ENCODE data around the gene CALB2. TPM values are rescaled to one million over a fixed set of nuclear protein-coding genes. Genes with fewer than 3 reads are reported as not detected.
A peak's percentile ranks its signal among the peaks of the same experiment; 100 is the strongest.

Gene CALB2
- total RNA-seq, 5 donors from 2014 or later (not counting 1 experiment from before 2014, with no cell fraction given): not detected

DNA sequence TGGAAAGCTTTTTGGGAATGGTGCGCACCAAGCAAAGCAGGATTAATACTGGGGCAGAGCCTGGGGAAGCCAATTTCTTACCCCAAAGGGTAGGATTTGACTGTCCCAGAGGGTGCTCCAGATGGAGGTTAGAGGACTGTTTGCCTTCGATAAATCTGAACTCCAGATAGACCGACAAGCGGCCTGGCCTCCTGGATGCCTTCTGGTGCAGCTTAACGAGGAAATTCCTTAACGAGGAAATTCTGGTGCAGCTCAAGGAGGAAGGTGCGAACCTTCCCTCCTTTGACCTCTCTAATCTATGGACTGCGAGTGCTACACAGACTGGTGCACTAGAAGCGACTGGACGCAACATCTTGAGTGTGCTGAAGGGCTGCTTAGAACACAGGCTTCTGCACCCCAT lies 6.5 kb downstream of the CALB2 start:
- H3K4me3 Mint-ChIP-seq: no peak overlapping the region
- POLR2A ChIA-PET: interaction anchor here in 1 of 2 donors (0.6 kb wide), 1 partner anchor 9 kb away, joined by 3 read pairs; no protein-coding TSS in a partner anchor
- H3K9me3 ChIP-seq: no peaks in the 10 kb centered on the region
- H3K27ac Mint-ChIP-seq: no peak overlapping the region
- H3K4me3 ChIP-seq (ENCODE audit: control insufficient read depth in 1 of 2, extremely low read depth in 1 of 2, low read length in 1 of 2): no peak overlapping the region
- DNase-seq (no peak), ATAC-seq (replicated peaks in 1 of 4) (no peak)
- no peaks in the 10 kb centered on the region for H3K9me3 Mint-ChIP-seq
- H3K4me1 ChIP-seq (ENCODE audit: control insufficient read depth in 1 of 2, extremely low read depth in 1 of 2, insufficient read depth in 2 of 2, low read length in 2 of 2): no peaks in the 10 kb centered on the region
- WGBS (ENCODE audit: insufficient coverage): 86% methylated on average over 4 of the region's 10 CpGs
- H3K36me3 ChIP-seq (ENCODE audit: control insufficient read depth in 2 of 2, extremely low read depth in 1 of 2, insufficient read depth in 1 of 2, low read length in 1 of 2): no peaks in the 10 kb centered on the region
- H3K36me3 Mint-ChIP-seq: no peaks in the 10 kb centered on the region
- peaks cover 33 to 37% of the 10 kb centered on the region in 2 donors for H3K27me3 Mint-ChIP-seq
- CTCF ChIA-PET: no interaction called here
- no peaks in the 10 kb centered on the region for H3K4me1 Mint-ChIP-seq
- H3K27ac ChIP-seq (ENCODE audit: low read length): no peak overlapping the region
- peaks cover 5 to 35% of the 10 kb centered on the region in 2 experiments for H3K27me3 ChIP-seq (replicated peaks in 1 of 2; ENCODE audit: control insufficient read depth in 2 of 2, extremely low read depth in 1 of 2, insufficient read depth in 2 of 2, low read length in 1 of 2)

DNA sequence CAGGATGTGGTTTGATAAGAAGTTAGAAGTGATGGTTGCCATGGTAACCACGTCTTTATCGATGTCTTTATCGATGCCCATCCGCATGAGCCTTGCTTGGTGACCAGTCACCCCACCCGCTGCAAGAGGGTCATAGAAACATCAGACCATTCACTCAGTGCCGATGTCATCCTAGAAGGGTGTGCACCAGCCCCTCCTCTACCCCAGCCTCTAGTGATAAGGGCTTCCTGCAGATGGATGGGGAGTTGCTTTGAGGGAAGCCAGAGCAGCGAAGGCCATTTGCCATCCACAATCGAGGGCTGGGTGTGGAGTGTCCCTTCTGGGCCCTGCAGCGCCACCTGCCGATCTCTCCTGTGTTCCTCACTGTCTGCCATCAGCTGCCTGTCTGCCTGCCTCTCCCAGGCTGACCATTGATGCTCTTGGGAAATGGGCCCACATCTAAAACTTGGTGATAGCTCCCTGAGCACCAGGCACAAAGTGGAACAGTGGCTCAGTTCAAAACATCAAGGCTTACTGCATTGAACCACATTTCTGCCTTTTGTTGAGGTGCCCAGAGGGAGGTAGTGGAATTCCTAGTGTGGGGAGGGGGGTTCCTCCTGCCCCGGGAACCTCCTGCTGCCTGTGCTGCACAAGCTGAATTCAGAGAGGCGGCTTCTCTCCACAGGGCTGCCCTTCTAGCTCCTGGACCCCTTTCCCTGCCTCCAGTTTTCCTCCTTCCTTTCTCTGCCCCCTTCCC lies 8.9 kb downstream of the CALB2 start:
- no peak overlapping the region for H3K4me3 Mint-ChIP-seq
- Histone ChIP-seq H3K36me3 (ENCODE audit: control insufficient read depth in 2 of 2, extremely low read depth in 1 of 2, insufficient read depth in 1 of 2, low read length in 1 of 2) (no peaks in the 10 kb centered on the region), H3K4me1 (ENCODE audit: control insufficient read depth in 1 of 2, extremely low read depth in 1 of 2, insufficient read depth in 2 of 2, low read length in 2 of 2) (no peaks in the 10 kb centered on the region), H3K27ac (ENCODE audit: low read length) (no peak overlapping the region), H3K9me3 (no peaks in the 10 kb centered on the region), H3K27me3 (replicated peaks in 1 of 2; ENCODE audit: control insufficient read depth in 2 of 2, extremely low read depth in 1 of 2, insufficient read depth in 2 of 2, low read length in 1 of 2) (peaks cover 0 to 35% of the 10 kb centered on the region in 2 experiments), H3K4me3 (ENCODE audit: control insufficient read depth in 1 of 2, extremely low read depth in 1 of 2, low read length in 1 of 2) (no peak overlapping the region)
- no peaks in the 10 kb centered on the region for H3K4me1 Mint-ChIP-seq
- H3K36me3 Mint-ChIP-seq: no peaks in the 10 kb centered on the region
- WGBS (ENCODE audit: insufficient coverage): 49% methylated on average over 8 of the region's 12 CpGs
- peak in 7 of 35 experiments; percentile 4 to 17 (median 6) for DNase-seq
- ChIA-PET POLR2A (no interaction called here), CTCF (no interaction called here)
- peak in 1 of 4 experiments; percentile 29 for ATAC-seq (replicated peaks in 1 of 4)
- no peak overlapping the region for H3K27ac Mint-ChIP-seq
- H3K27me3 Mint-ChIP-seq: peaks cover 26 to 29% of the 10 kb centered on the region in 2 donors
- no peaks in the 10 kb centered on the region for H3K9me3 Mint-ChIP-seq

DNA sequence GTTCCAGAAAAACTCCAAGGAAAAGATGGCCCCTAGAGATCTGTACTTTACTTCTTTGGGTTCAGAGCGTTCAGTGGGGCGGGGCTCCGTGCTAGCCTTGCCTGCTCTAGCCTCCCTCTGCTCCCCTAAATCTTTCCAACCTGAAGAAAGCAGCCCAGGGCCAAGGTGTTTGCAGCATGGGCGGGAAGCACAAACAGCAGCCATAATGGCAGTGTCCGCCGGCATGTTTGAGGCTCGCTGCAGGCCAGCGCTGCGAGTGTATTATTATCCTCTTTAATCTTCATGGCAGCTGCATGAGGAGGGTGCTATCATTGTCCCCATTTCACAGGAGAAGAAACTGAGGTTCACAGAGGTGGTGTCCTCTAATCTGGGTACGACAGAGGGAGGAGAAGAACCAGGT lies 10.4 kb downstream of the CALB2 start:
- CTCF ChIA-PET: no interaction called here
- Mint-ChIP-seq H3K27me3 (peaks cover 26 to 34% of the 10 kb centered on the region in 2 donors), H3K27ac (no peak overlapping the region), H3K4me1 (no peaks in the 10 kb centered on the region), H3K4me3 (no peak overlapping the region), H3K9me3 (no peaks in the 10 kb centered on the region), H3K36me3 (no peaks in the 10 kb centered on the region)
- WGBS (ENCODE audit: insufficient coverage): 74% methylated on average over 4 of the region's 10 CpGs
- Histone ChIP-seq H3K27ac (ENCODE audit: low read length) (no peak overlapping the region), H3K4me1 (ENCODE audit: control insufficient read depth in 1 of 2, extremely low read depth in 1 of 2, insufficient read depth in 2 of 2, low read length in 2 of 2) (no peaks in the 10 kb centered on the region), H3K9me3 (no peaks in the 10 kb centered on the region), H3K36me3 (ENCODE audit: control insufficient read depth in 2 of 2, extremely low read depth in 1 of 2, insufficient read depth in 1 of 2, low read length in 1 of 2) (no peaks in the 10 kb centered on the region), H3K27me3 (replicated peaks in 1 of 2; ENCODE audit: control insufficient read depth in 2 of 2, extremely low read depth in 1 of 2, insufficient read depth in 2 of 2, low read length in 1 of 2) (peaks cover 0 to 40% of the 10 kb centered on the region in 2 experiments), H3K4me3 (ENCODE audit: control insufficient read depth in 1 of 2, extremely low read depth in 1 of 2, low read length in 1 of 2) (no peak overlapping the region)
- ATAC-seq (replicated peaks in 1 of 4) (no peak), DNase-seq (no peak)
- POLR2A ChIA-PET: no interaction called here

DNA sequence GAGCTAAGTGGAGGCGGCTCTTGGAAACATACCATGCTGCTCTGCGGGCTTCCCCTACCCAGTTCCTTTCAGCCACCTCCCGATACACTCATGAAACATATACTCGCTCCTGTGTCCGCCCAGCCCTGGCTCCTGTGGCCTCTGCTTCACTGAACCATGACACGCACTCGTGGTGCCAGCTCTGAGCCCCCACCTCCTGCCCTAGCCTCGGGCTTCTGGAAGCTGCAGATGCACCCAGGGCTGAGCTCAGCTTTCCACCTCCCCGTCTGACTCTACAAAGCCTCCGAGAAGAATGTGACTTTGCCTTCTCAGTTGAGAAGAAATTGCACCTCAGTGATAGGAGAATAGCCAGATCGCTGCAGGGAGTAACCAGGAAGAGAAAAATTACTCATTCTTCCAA lies 11.0 kb downstream of the CALB2 start:
- DNase-seq: no peak
- no peak overlapping the region for H3K4me3 ChIP-seq (ENCODE audit: control insufficient read depth in 1 of 2, extremely low read depth in 1 of 2, low read length in 1 of 2)
- no peak for ATAC-seq (replicated peaks in 1 of 4)
- H3K27ac ChIP-seq (ENCODE audit: low read length): no peak overlapping the region
- peaks cover 0 to 37% of the 10 kb centered on the region in 2 experiments for H3K27me3 ChIP-seq (replicated peaks in 1 of 2; ENCODE audit: control insufficient read depth in 2 of 2, extremely low read depth in 1 of 2, insufficient read depth in 2 of 2, low read length in 1 of 2)
- no peaks in the 10 kb centered on the region for H3K4me1 ChIP-seq (ENCODE audit: control insufficient read depth in 1 of 2, extremely low read depth in 1 of 2, insufficient read depth in 2 of 2, low read length in 2 of 2)
- WGBS (ENCODE audit: insufficient coverage): 71% methylated on average over 10 of the region's 11 CpGs
- Mint-ChIP-seq H3K27ac (no peak overlapping the region), H3K36me3 (no peaks in the 10 kb centered on the region), H3K9me3 (no peaks in the 10 kb centered on the region), H3K4me3 (no peak overlapping the region), H3K4me1 (no peaks in the 10 kb centered on the region), H3K27me3 (peaks cover 24 to 32% of the 10 kb centered on the region in 2 donors)
- CTCF ChIA-PET: no interaction called here
- no peaks in the 10 kb centered on the region for H3K36me3 ChIP-seq (ENCODE audit: control insufficient read depth in 2 of 2, extremely low read depth in 1 of 2, insufficient read depth in 1 of 2, low read length in 1 of 2)
- no peaks in the 10 kb centered on the region for H3K9me3 ChIP-seq
- POLR2A ChIA-PET: no interaction called here

DNA sequence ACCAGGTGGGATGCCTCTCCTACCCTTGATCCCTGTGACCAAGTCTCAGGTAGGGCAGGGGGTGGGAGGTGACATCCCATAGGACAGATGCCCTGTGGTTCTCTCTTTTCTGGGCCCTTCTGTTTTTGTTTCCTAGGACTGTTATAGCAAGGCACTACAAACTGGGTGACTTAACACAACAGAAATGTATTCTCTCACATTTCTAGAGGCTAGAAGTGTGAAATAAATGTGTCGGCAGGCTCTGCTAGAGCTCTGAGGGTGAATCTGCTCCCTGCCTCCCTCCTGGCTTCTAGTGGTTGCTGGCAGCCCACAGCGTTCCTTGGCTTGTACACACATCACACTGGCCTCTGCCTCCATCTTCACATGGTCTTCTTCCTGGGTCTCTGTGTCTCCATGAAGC lies 12.7 kb downstream of the CALB2 start:
- DNase-seq: no peak
- no peaks in the 10 kb centered on the region for H3K9me3 Mint-ChIP-seq
- Histone ChIP-seq H3K4me3 (ENCODE audit: control insufficient read depth in 1 of 2, extremely low read depth in 1 of 2, low read length in 1 of 2) (no peak overlapping the region), H3K4me1 (ENCODE audit: control insufficient read depth in 1 of 2, extremely low read depth in 1 of 2, insufficient read depth in 2 of 2, low read length in 2 of 2) (no peaks in the 10 kb centered on the region), H3K27me3 (replicated peaks in 1 of 2; ENCODE audit: control insufficient read depth in 2 of 2, extremely low read depth in 1 of 2, insufficient read depth in 2 of 2, low read length in 1 of 2) (peaks cover 0 to 44% of the 10 kb centered on the region in 2 experiments), H3K36me3 (ENCODE audit: control insufficient read depth in 2 of 2, extremely low read depth in 1 of 2, insufficient read depth in 1 of 2, low read length in 1 of 2) (no peaks in the 10 kb centered on the region), H3K27ac (ENCODE audit: low read length) (no peak overlapping the region), H3K9me3 (no peaks in the 10 kb centered on the region)
- no peaks in the 10 kb centered on the region for H3K36me3 Mint-ChIP-seq
- H3K27me3 Mint-ChIP-seq: peaks cover 21 to 29% of the 10 kb centered on the region in 2 donors
- CTCF ChIA-PET: no interaction called here
- no peaks in the 10 kb centered on the region for H3K4me1 Mint-ChIP-seq
- WGBS (ENCODE audit: insufficient coverage): 81% methylated on average over 2 of the region's 2 CpGs
- POLR2A ChIA-PET: no interaction called here
- no peak overlapping the region for H3K27ac Mint-ChIP-seq
- no peak overlapping the region for H3K4me3 Mint-ChIP-seq
- no peak for ATAC-seq (replicated peaks in 1 of 4)

DNA sequence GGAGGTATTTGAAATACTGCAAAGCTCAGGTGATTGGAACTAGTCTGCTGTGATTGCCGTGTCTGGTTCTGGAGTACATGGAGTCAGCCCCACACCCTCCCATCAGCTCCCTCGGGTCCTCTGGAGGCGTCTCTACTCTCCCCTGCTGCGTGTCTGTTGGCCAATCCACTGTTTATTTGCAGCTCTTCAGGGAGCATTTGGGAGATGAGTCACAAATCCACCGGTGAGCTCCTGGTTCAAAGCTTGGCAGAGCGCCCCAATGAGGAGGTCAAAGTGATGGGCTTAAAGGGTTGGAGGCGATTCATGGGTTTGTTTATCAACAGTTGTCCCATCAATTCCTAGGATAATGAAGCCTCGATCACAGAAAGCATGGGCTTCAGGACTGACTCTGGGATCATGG lies 14.6 kb downstream of the CALB2 start:
- H3K27ac Mint-ChIP-seq: no peak overlapping the region
- no peaks in the 10 kb centered on the region for H3K4me1 Mint-ChIP-seq
- H3K27ac ChIP-seq (ENCODE audit: low read length): no peak overlapping the region
- H3K27me3 Mint-ChIP-seq: peaks cover 14 to 28% of the 10 kb centered on the region in 2 donors
- peaks cover 0 to 36% of the 10 kb centered on the region in 2 experiments for H3K27me3 ChIP-seq (replicated peaks in 1 of 2; ENCODE audit: control insufficient read depth in 2 of 2, extremely low read depth in 1 of 2, insufficient read depth in 2 of 2, low read length in 1 of 2)
- ChIA-PET CTCF (no interaction called here), POLR2A (no interaction called here)
- no peak for ATAC-seq (replicated peaks in 1 of 4)
- H3K4me3 Mint-ChIP-seq: no peak overlapping the region
- H3K36me3 Mint-ChIP-seq: no peaks in the 10 kb centered on the region
- no peak for DNase-seq
- H3K9me3 ChIP-seq: no peaks in the 10 kb centered on the region
- no peaks in the 10 kb centered on the region for H3K4me1 ChIP-seq (ENCODE audit: control insufficient read depth in 1 of 2, extremely low read depth in 1 of 2, insufficient read depth in 2 of 2, low read length in 2 of 2)
- H3K36me3 ChIP-seq (ENCODE audit: control insufficient read depth in 2 of 2, extremely low read depth in 1 of 2, insufficient read depth in 1 of 2, low read length in 1 of 2): no peaks in the 10 kb centered on the region
- H3K9me3 Mint-ChIP-seq: no peaks in the 10 kb centered on the region
- H3K4me3 ChIP-seq (ENCODE audit: control insufficient read depth in 1 of 2, extremely low read depth in 1 of 2, low read length in 1 of 2): no peak overlapping the region
- WGBS (ENCODE audit: insufficient coverage): 40% methylated on average over 2 of the region's 8 CpGs
